HL-60 (cell line): Measurements from ENCODE around the gene YWHAE.

ENCODE experiments used
- GABPA ChIP-seq: IDR thresholded peaks from 2 replicates; pipeline ENCODE4 v1.6.1; 2012; ENCODE audit warnings: low read depth
- POLR2AphosphoS5 ChIP-seq: IDR thresholded peaks from 2 replicates; pipeline ENCODE4 v1.6.1; 2012; ENCODE audit warnings: low read depth
- TF ChIP-seq, protein P1 (sequence below): IDR thresholded peaks from one replicate; pipeline ENCODE4 v1.5.1; 2011; ENCODE audit warnings: low read length, control low read depth, inconsistent platforms; ENCODE audit not compliant: insufficient read depth
- TF ChIP-seq, protein P2 (sequence below): IDR thresholded peaks from 2 replicates; pipeline ENCODE4 v1.6.1; 2012; ENCODE audit warnings: low read depth; ENCODE audit not compliant: insufficient replicate concordance

DNA sequence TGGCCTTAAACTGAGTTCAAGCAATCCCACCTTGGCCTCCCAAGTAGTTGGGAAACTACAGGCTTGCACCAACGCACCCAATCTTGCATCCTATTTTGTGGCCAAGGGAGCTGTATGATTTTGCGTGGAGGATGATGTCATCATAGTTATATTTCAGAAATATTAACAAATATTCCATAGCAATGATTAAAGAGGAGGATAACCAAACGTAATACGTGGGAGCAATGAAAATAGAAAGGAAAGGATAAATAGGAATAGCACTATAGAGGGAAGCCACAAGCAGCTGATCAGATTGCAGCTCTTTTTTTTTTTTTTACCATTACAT lies 2.2 kb upstream of the YWHAE start:
- TF ChIP-seq, protein P1, sequence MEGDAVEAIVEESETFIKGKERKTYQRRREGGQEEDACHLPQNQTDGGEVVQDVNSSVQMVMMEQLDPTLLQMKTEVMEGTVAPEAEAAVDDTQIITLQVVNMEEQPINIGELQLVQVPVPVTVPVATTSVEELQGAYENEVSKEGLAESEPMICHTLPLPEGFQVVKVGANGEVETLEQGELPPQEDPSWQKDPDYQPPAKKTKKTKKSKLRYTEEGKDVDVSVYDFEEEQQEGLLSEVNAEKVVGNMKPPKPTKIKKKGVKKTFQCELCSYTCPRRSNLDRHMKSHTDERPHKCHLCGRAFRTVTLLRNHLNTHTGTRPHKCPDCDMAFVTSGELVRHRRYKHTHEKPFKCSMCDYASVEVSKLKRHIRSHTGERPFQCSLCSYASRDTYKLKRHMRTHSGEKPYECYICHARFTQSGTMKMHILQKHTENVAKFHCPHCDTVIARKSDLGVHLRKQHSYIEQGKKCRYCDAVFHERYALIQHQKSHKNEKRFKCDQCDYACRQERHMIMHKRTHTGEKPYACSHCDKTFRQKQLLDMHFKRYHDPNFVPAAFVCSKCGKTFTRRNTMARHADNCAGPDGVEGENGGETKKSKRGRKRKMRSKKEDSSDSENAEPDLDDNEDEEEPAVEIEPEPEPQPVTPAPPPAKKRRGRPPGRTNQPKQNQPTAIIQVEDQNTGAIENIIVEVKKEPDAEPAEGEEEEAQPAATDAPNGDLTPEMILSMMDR: no peak
- TF ChIP-seq POLR2AphosphoS5 (no peak), GABPA (no peak)
- TF ChIP-seq, protein P2, sequence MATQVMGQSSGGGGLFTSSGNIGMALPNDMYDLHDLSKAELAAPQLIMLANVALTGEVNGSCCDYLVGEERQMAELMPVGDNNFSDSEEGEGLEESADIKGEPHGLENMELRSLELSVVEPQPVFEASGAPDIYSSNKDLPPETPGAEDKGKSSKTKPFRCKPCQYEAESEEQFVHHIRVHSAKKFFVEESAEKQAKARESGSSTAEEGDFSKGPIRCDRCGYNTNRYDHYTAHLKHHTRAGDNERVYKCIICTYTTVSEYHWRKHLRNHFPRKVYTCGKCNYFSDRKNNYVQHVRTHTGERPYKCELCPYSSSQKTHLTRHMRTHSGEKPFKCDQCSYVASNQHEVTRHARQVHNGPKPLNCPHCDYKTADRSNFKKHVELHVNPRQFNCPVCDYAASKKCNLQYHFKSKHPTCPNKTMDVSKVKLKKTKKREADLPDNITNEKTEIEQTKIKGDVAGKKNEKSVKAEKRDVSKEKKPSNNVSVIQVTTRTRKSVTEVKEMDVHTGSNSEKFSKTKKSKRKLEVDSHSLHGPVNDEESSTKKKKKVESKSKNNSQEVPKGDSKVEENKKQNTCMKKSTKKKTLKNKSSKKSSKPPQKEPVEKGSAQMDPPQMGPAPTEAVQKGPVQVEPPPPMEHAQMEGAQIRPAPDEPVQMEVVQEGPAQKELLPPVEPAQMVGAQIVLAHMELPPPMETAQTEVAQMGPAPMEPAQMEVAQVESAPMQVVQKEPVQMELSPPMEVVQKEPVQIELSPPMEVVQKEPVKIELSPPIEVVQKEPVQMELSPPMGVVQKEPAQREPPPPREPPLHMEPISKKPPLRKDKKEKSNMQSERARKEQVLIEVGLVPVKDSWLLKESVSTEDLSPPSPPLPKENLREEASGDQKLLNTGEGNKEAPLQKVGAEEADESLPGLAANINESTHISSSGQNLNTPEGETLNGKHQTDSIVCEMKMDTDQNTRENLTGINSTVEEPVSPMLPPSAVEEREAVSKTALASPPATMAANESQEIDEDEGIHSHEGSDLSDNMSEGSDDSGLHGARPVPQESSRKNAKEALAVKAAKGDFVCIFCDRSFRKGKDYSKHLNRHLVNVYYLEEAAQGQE: no peak
